PC-3 (cell line): Measurements from ENCODE around the gene MCL1. TPM values are rescaled to one million over a fixed set of nuclear protein-coding genes. Genes with fewer than 3 reads are reported as not detected.
A peak's percentile ranks its signal among the peaks of the same experiment; 100 is the strongest.

Experiments
- ATAC-seq: fragments of 200-7000 bp; cut with Tn5 transposase; 2 replicates; pipeline ENCODE4 v1.9.1; 2020; ENCODE audit warnings: mild to moderate bottlenecking, moderate library complexity
- BruUV-seq: library from RNA; stranded (reverse); fragments of 400-500 nt; replicated peaks from 2 replicates; lab custom pipeline; 2021; lab: Mats Ljungman, UMichigan
- CTCF ChIA-PET: fragments of 300-600 bp; sonication (Branson Sonifier 250); formaldehyde crosslinking; loops from one replicate; lab custom pipeline; 2022; ENCODE audit warnings: antibody characterized with exemption; lab: Charles Lee
- POLR2A ChIA-PET: fragments of 300-600 bp; sonication (Branson Sonifier 250); formaldehyde crosslinking; loops from one replicate; lab custom pipeline; 2022; ENCODE audit warnings: antibody characterized with exemption; ENCODE audit not compliant: unreplicated experiment; lab: Charles Lee
- DNase-seq: peaks from one replicate; pipeline ENCODE4 v3.0.0-alpha.2; 2015
- H2AFZ ChIP-seq: fragments of 300-600 bp; sonication (generic); 2 replicates; pipeline ENCODE4 v1.6.0; 2016; ENCODE audit warnings: antibody characterized with exemption, low read length
- H3F3A ChIP-seq: fragments of 300-600 bp; sonication (generic); one replicate; pipeline ENCODE4 v1.6.0; 2017; ENCODE audit warnings: antibody characterized with exemption, low read length, control low read depth, mild to moderate bottlenecking; ENCODE audit not compliant: unreplicated experiment
- H3K27ac ChIP-seq: fragments of 300-600 bp; sonication (generic); 2 replicates; pipeline ENCODE4 v1.5.1; 2016; ENCODE audit warnings: mild to moderate bottlenecking, low read length
- H3K27me3 ChIP-seq: fragments of 300-600 bp; sonication (generic); 2 replicates; pipeline ENCODE4 v1.6.1; 2016; ENCODE audit warnings: low read length, mixed read lengths
- H3K36me3 ChIP-seq: fragments of 300-600 bp; sonication (generic); 2 replicates; pipeline ENCODE4 v1.6.1; 2016; ENCODE audit warnings: low read depth, mixed run types, low read length, mixed read lengths
- H3K4me1 ChIP-seq: fragments of 300-600 bp; sonication (generic); 2 replicates; pipeline ENCODE4 v1.5.1; 2016; ENCODE audit warnings: low read length; ENCODE audit not compliant: insufficient read depth
- H3K4me2 ChIP-seq: fragments of 300-600 bp; sonication (generic); 2 replicates; pipeline ENCODE4 v1.6.0; 2016; ENCODE audit warnings: low read length
- H3K4me3 ChIP-seq: fragments of 300-600 bp; sonication (generic); 2 replicates; pipeline ENCODE4 v1.5.1; 2016; ENCODE audit warnings: mild to moderate bottlenecking, low read length, mixed read lengths
- H3K79me2 ChIP-seq: fragments of 300-600 bp; sonication (generic); 2 replicates; pipeline ENCODE4 v1.6.1; 2017; ENCODE audit warnings: low read length, mixed read lengths
- H3K9ac ChIP-seq: fragments of 300-600 bp; sonication (generic); 2 replicates; pipeline ENCODE4 v1.6.0; 2016; ENCODE audit warnings: mild to moderate bottlenecking, low read length
- H3K9me2 ChIP-seq: fragments of 300-600 bp; sonication (generic); replicated peaks from 2 replicates; pipeline ENCODE4 v1.6.1; 2016; ENCODE audit warnings: mixed run types, low read length, mixed read lengths
- H3K9me3 ChIP-seq: fragments of 300-600 bp; sonication (generic); 2 replicates; pipeline ENCODE4 v1.6.1; 2016; ENCODE audit warnings: low read length, mixed read lengths
- H4K20me1 ChIP-seq: fragments of 300-600 bp; sonication (generic); 2 replicates; pipeline ENCODE4 v1.6.1; 2016; ENCODE audit warnings: low read length, mixed read lengths
- CTCF ChIP-seq: fragments of 300-600 bp; sonication (generic); conservative IDR thresholded peaks from 2 replicates; pipeline ENCODE4 v1.5.1; 2017; ENCODE audit warnings: antibody characterized with exemption, low read depth, mild to moderate bottlenecking, low read length
- EZH2 ChIP-seq: fragments of 300-600 bp; sonication (generic); IDR thresholded peaks from one replicate; pipeline ENCODE4 v1.6.1; 2017; ENCODE audit warnings: antibody characterized with exemption, mild to moderate bottlenecking, low read length; ENCODE audit not compliant: unreplicated experiment
- EZH2phosphoT487 ChIP-seq: fragments of 300-600 bp; sonication (generic); IDR thresholded peaks from 2 replicates; pipeline ENCODE4 v1.6.1; 2018; ENCODE audit warnings: mild to moderate bottlenecking, antibody characterized with exemption, low read length, borderline replicate concordance
- intact Hi-C: fragments of 100-400 bp; cut with micrococcal nuclease; formaldehyde crosslinking; loops from 2 replicates; pipeline ENCODE4 v1.9.0; 2023
- total RNA-seq: library from RNA; depleted of rRNA; stranded (reverse); fragments of >200 nt; gene quantifications from 2 replicates; pipeline ENCODE4 v1.2.3, GENCODE V29; 2014

Gene MCL1
- total RNA-seq, 1 experiment from 2014 or later, result 285 TPM

GRCh38 chr1:150575518-150576366 lies 3.7 kb downstream of the MCL1 start:
- H4K20me1 ChIP-seq, result peaks cover 64% of the 10 kb centered on the region
- CTCF ChIA-PET, result interaction anchor here (0.6 kb wide), 1 partner anchor 42 kb away, joined by 4 read pairs; no protein-coding TSS in a partner anchor
- ATAC-seq, result no peak
- POLR2A ChIA-PET, result interaction anchor here (0.7 to 1.4 kb wide), 3 partner anchors 11 to 53 kb away, joined by 3 to 6 read pairs (median 3); partner anchors contain the start of gene ENSA
- H3K36me3 ChIP-seq, result peaks cover 68% of the 10 kb centered on the region
- no peak for DNase-seq
- H3K79me2 ChIP-seq, result peaks cover 88% of the 10 kb centered on the region
- no peak for TF ChIP-seq CTCF
- TF ChIP-seq EZH2, result no peak
- no peak for TF ChIP-seq EZH2phosphoT487
- no peaks in the 10 kb centered on the region for H3K9me2 ChIP-seq
- H3K4me2 ChIP-seq, result peak overlapping the region; percentile 92
- peaks cover 31% of the 10 kb centered on the region for H3K4me1 ChIP-seq
- H3K27me3 ChIP-seq, result no peaks in the 10 kb centered on the region
- H3K9ac ChIP-seq, result peak overlapping the region; percentile 98
- H3F3A ChIP-seq, result peaks cover 28% of the 10 kb centered on the region
- peak overlapping the region; percentile 93 for H3K4me3 ChIP-seq
- intact Hi-C loops, result loop anchor here (5.0 kb wide), 1 partner anchor 237 kb away; no protein-coding TSS in a partner anchor
- H3K9me3 ChIP-seq, result no peaks in the 10 kb centered on the region
- BruUV-seq, result no TSS peak
- H2AFZ ChIP-seq, result no peak overlapping the region
- peak overlapping the region; percentile 2 for H3K27ac ChIP-seq

GRCh38 chr1:150575072-150575489 lies 4.3 kb downstream of the MCL1 start:
- Histone ChIP-seq H3K27ac (peak overlapping the region; percentile 2), H3K79me2 (peaks cover 90% of the 10 kb centered on the region), H3K36me3 (peaks cover 68% of the 10 kb centered on the region), H3K9me3 (no peaks in the 10 kb centered on the region), H3K4me2 (peak overlapping the region; percentile 92), H4K20me1 (peaks cover 64% of the 10 kb centered on the region), H3K4me3 (peak overlapping the region; percentile 93), H3K9me2 (no peaks in the 10 kb centered on the region), H2AFZ (no peak overlapping the region), H3K27me3 (no peaks in the 10 kb centered on the region), H3K9ac (0 out of 2 replicates have a peak overlapping the region, but pooled peaks have one; percentile 98), H3K4me1 (peaks cover 33% of the 10 kb centered on the region), H3F3A (peaks cover 30% of the 10 kb centered on the region)
- ATAC-seq, result no peak
- TF ChIP-seq CTCF (no peak), EZH2phosphoT487 (no peak), EZH2 (no peak)
- no peak for DNase-seq
- intact Hi-C loops, result loop anchor here (5.0 kb wide), 1 partner anchor 237 kb away; no protein-coding TSS in a partner anchor
- no TSS peak for BruUV-seq
- CTCF ChIA-PET, result no interaction called here
- POLR2A ChIA-PET, result interaction anchor here (0.5 kb wide), 1 partner anchor 335 kb away, joined by 9 read pairs; no protein-coding TSS in a partner anchor
